K562 (cell line): Measurements from ENCODE around the gene RBM26. TPM values are rescaled to one million over a fixed set of nuclear protein-coding genes. Genes with fewer than 3 reads are reported as not detected.

ENCODE experiments used
- ATAC-seq: fragments of 200-7000 bp; cut with Tn5 transposase; 3 replicates; pipeline ENCODE4 v1.9.1; 2020; ENCODE audit warnings: moderate library complexity
- BruUV-seq: library from RNA; stranded (reverse); fragments of 400-500 nt; replicated peaks from 2 replicates; lab custom pipeline; 2021; lab: Mats Ljungman, UMichigan
- CTCF ChIA-PET: fragments of 300-600 bp; formaldehyde crosslinking; extraction: SDS; loops from one replicate; lab custom pipeline; 2021; ENCODE audit warnings: low intra/inter-chr PET ratio; lab: Yijun Ruan, JAX
- POLR2A ChIA-PET: fragments of 300-600, 350-650 bp; sonication (Branson Sonifier 250); formaldehyde crosslinking; extraction: SDS; loops from one replicate; lab custom pipeline; 2021; ENCODE audit warnings: antibody characterized with exemption, inconsistent platforms; lab: Yijun Ruan, JAX
- DNase-seq, 4 experiments: peaks; one replicate each; pipeline versions ENCODE4 v3.0.0 to v3.0.0-alpha.2; 2011 to 2018; ENCODE audit warnings: low spot score in 3 of 4, mixed read lengths in 3 of 4; ENCODE audit errors: extremely low read depth in 1 of 4
- FAIRE-seq: peaks from 2 replicates; lab custom pipeline; 2011; peaks lifted over from hg19 to GRCh38; lab: Jason Lieb, UNC
- H2AFZ ChIP-seq: 2 replicates; pipeline ENCODE4 v1.6.0; 2011; ENCODE audit warnings: low read depth, low read length, control low read depth, inconsistent platforms
- H3K27ac ChIP-seq: fragments of 200-600 bp; 3 replicates; pipeline ENCODE4 v1.8.0; 2011; ENCODE audit warnings: low read depth, mild to moderate bottlenecking, control low read depth, inconsistent platforms, low read length, moderate library complexity, mixed read lengths; ENCODE audit errors: extremely low read depth
- H3K27me3 ChIP-seq, 2 experiments: fragments of 300-600 bp in 1 of 2; 2 replicates in 1 of 2; 3 replicates in 1 of 2; pipeline versions ENCODE4 v1.6.0 to v1.8.0; 2011; ENCODE audit warnings: inconsistent platforms in 2 of 2, low read length in 2 of 2, mild to moderate bottlenecking in 1 of 2, mixed read lengths in 1 of 2, moderate library complexity in 1 of 2; ENCODE audit not compliant: control insufficient read depth in 2 of 2, insufficient read depth in 2 of 2
- H3K36me3 ChIP-seq: fragments of 300-600 bp; 3 replicates; pipeline ENCODE4 v1.8.0; 2011; ENCODE audit warnings: mild to moderate bottlenecking, low read length, inconsistent platforms; ENCODE audit not compliant: control insufficient read depth, insufficient read depth
- H3K4me1 ChIP-seq, 2 experiments: fragments of 200-600 bp in 1 of 2; replicated peaks in 1 of 2; 2 replicates in 1 of 2; 3 replicates in 1 of 2; pipeline versions ENCODE4 v1.5.1 to v1.8.0; 2011; ENCODE audit warnings: inconsistent platforms in 2 of 2, low read length in 2 of 2, mild to moderate bottlenecking in 1 of 2, mixed read lengths in 1 of 2, moderate library complexity in 1 of 2; ENCODE audit not compliant: control insufficient read depth in 2 of 2, insufficient read depth in 2 of 2
- H3K4me2 ChIP-seq: 2 replicates; pipeline ENCODE4 v1.6.1; 2011; ENCODE audit warnings: low read length, control low read depth, inconsistent platforms, mixed read lengths; ENCODE audit not compliant: insufficient read depth
- H3K4me3 ChIP-seq: fragments of 200-600 bp; sonication (generic), shearing (Covaris generic); 2 replicates; pipeline ENCODE4 v1.5.1; 2016; ENCODE audit warnings: control low read depth, inconsistent platforms
- H3K79me2 ChIP-seq: fragments of 200-600 bp; 3 replicates; pipeline ENCODE4 v1.8.0; 2011; ENCODE audit warnings: low read length, inconsistent platforms; ENCODE audit not compliant: control insufficient read depth, insufficient read depth
- H3K9ac ChIP-seq, 2 experiments: 2 replicates each; pipeline versions ENCODE4 v1.6.0 to v1.6.1; 2011; ENCODE audit warnings: low read depth in 2 of 2, low read length in 2 of 2, control low read depth in 1 of 2, inconsistent platforms in 1 of 2, mild to moderate bottlenecking in 1 of 2, mixed read lengths in 1 of 2; ENCODE audit not compliant: insufficient read depth in 1 of 2
- H3K9me1 ChIP-seq: one replicate; pipeline ENCODE4 v1.6.0; 2011; ENCODE audit warnings: inconsistent platforms, mild to moderate bottlenecking, low read length, moderate library complexity; ENCODE audit not compliant: control insufficient read depth, insufficient read depth
- H3K9me3 ChIP-seq: replicated peaks from 2 replicates; pipeline ENCODE4 v1.5.1; 2011; ENCODE audit warnings: low read depth, low read length, inconsistent platforms; ENCODE audit not compliant: control insufficient read depth, insufficient read depth
- H4K20me1 ChIP-seq: replicated peaks from 2 replicates; pipeline ENCODE4 v1.6.1; 2011; ENCODE audit warnings: low read length, inconsistent platforms, mixed read lengths; ENCODE audit not compliant: control insufficient read depth, insufficient read depth
- CBFA2T3 ChIP-seq: fragments of 450-650 bp; IDR thresholded peaks from 2 replicates; pipeline ENCODE4 v1.6.1; 2017
- EZH2 ChIP-seq: IDR thresholded peaks from 2 replicates; pipeline ENCODE4 v1.6.1; 2012; ENCODE audit warnings: low read depth, mild to moderate bottlenecking, inconsistent platforms, low read length, borderline replicate concordance
- GTF2F1 ChIP-seq: IDR thresholded peaks from 2 replicates; pipeline ENCODE4 v1.6.1; 2011; ENCODE audit warnings: low read depth, low read length, improper control_type of control experiment
- HSF4 ChIP-seq: fragments of 250-450 bp; sonication (Bioruptor Pico); IDR thresholded peaks from 2 replicates; pipeline ENCODE4 v2.1.2; 2022; ENCODE audit warnings: mild to moderate bottlenecking, moderate library complexity, borderline replicate concordance
- PHF20 ChIP-seq: fragments of 450-650 bp; IDR thresholded peaks from 2 replicates; pipeline ENCODE4 v1.6.1; 2018; ENCODE audit not compliant: partially characterized antibody
- PHTF2 ChIP-seq: fragments of 250-450 bp; sonication (Bioruptor Pico); IDR thresholded peaks from 2 replicates; pipeline ENCODE4 v1.5.0; 2021; ENCODE audit warnings: mild to moderate bottlenecking
- PYGO2 ChIP-seq: fragments of 450-650 bp; IDR thresholded peaks from 2 replicates; pipeline ENCODE4 v1.6.1; 2016; ENCODE audit warnings: mild to moderate bottlenecking, missing genetic modification characterization, moderate library complexity, missing compliant biosample characterization
- RB1 ChIP-seq: fragments of 450-650 bp; IDR thresholded peaks from 2 replicates; pipeline ENCODE4 v1.6.1; 2017; ENCODE audit warnings: low read depth, mild to moderate bottlenecking
- SMAD3 ChIP-seq: fragments of 450-650 bp; formaldehyde crosslinking; conservative IDR thresholded peaks from 2 replicates; pipeline ENCODE4 v1.4.0; 2020; ENCODE audit warnings: mild to moderate bottlenecking
- SMC3 ChIP-seq: conservative IDR thresholded peaks from 2 replicates; pipeline ENCODE4 v1.6.1; 2011; ENCODE audit warnings: low read depth, low read length, improper control_type of control experiment; ENCODE audit not compliant: insufficient read depth
- YBX1 ChIP-seq: fragments of 450-650 bp; IDR thresholded peaks from 2 replicates; pipeline ENCODE4 v1.7.1; 2016; ENCODE audit warnings: mild to moderate bottlenecking
- ZFX ChIP-seq: sonication (generic); formaldehyde crosslinking; IDR thresholded peaks from 2 replicates; pipeline ENCODE4 v1.8.0; 2022; ENCODE audit warnings: mild to moderate bottlenecking, missing genetic modification reagents, moderate library complexity
- ZNF282 ChIP-seq: sonication (generic); formaldehyde crosslinking; IDR thresholded peaks from 2 replicates; pipeline ENCODE4 v1.8.1; 2023; ENCODE audit warnings: missing genetic modification reagents
- ZNF668 ChIP-seq: fragments of 250-450 bp; sonication (Bioruptor Pico); IDR thresholded peaks from 2 replicates; pipeline ENCODE4 v1.8.0; 2022; ENCODE audit warnings: mild to moderate bottlenecking, inconsistent platforms
- ZNF830 ChIP-seq: fragments of 250-450 bp; sonication (Bioruptor Pico); IDR thresholded peaks from 2 replicates; pipeline ENCODE4 v1.5.0; 2021; ENCODE audit warnings: mild to moderate bottlenecking
- WGBS: fragments of 100-300 bp; shearing (Covaris generic); methylation state at CpG from one replicate; pipeline ENCODE4 v1.1.6; 2016; ENCODE audit warnings: low coverage, mixed read lengths; ENCODE audit not compliant: insufficient coverage; ENCODE audit errors: missing lambda C conversion rate; 5-methylcytosine and 5-hydroxymethylcytosine counted together
- in situ Hi-C: fragments of 300-500 bp; cut with MboI; formaldehyde crosslinking; loops from 4 replicates; pipeline ENCODE4 v1.15.0; 2018; ENCODE audit warnings: inconsistent platforms, mixed read lengths
- intact Hi-C: fragments of 100-400 bp; cut with micrococcal nuclease; formaldehyde crosslinking; loops from 2 replicates; pipeline ENCODE4 v1.14.2; 2022
- polyA plus RNA-seq, 8 experiments: library from polyadenylated mRNA; depleted of rRNA in 4 of 8; stranded (reverse) in 5 of 8; unstranded in 3 of 8; fragments of >200 nt; fragmentation: Nextera tagmentation in 2 of 8; fragmentation: Illumina TruSeq in 1 of 8; extraction: Ambion mirVana in 2 of 8; extraction: Trizol in 1 of 8; gene quantifications; 2 replicates each; pipeline versions ENCODE4 v1.2.1 to v1.2.3, GENCODE V29; 2011 to 2014; ENCODE audit warnings: inconsistent platforms in 1 of 8, missing spikeins in 1 of 8
- total RNA-seq, 7 experiments: library from RNA; depleted of rRNA in 6 of 7; stranded (reverse); fragments of >200 nt in 6 of 7; fragmentation: Illumina TruSeq in 2 of 7; extraction: Trizol in 2 of 7; gene quantifications; 2 replicates each; pipeline versions ENCODE4 v1.2.1 to v1.2.3, GENCODE V29; 2011 to 2021; ENCODE audit warnings: low replicate concordance in 1 of 7
- TF ChIP-seq, protein P1 (sequence below): sonication (generic); formaldehyde crosslinking; IDR thresholded peaks from 2 replicates; pipeline ENCODE4 v1.8.1; 2022; ENCODE audit warnings: missing genetic modification reagents
- TF ChIP-seq, protein P2 (sequence below): fragments of 450-650 bp; formaldehyde crosslinking; IDR thresholded peaks from 2 replicates; pipeline ENCODE4 v1.4.0; 2022; ENCODE audit warnings: mild to moderate bottlenecking, moderate library complexity
- TF ChIP-seq, protein P3 (sequence below): sonication (generic); formaldehyde crosslinking; IDR thresholded peaks from 2 replicates; pipeline ENCODE4 v1.5.0; 2020; ENCODE audit warnings: missing genetic modification reagents

RBM26 gene
- total and polyA plus RNA-seq, 9 of the 15 experiments (the other 6 are each of a cell fraction or from before 2014, with no cell fraction given), result 10.0 to 42.4 (median 26.4) TPM

DNA sequence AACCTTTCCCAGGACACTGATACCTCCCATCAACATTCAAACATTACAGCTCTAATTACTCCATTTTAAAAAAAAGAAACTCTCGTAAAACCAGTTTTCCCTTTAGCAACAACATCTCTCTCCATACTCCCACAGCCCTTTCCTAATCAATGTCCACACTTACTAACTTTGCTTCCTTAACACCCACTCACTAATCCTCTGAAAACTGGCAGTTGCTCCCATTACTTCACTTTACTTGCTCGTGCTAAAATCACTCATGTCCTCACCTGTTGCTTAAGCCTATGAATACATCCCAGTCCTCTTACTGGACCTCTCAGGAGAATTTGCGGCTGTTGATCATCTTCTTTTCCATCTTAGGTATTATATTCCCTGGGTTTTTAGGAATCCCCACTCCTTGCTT lies 44.8 kb downstream of the RBM26 start:
- WGBS, result 84% methylated on average over 3 of the region's 3 CpGs
- Histone ChIP-seq H2AFZ (no peak overlapping the region), H3K9me1 (no peaks in the 10 kb centered on the region), H3K9me3 (no peaks in the 10 kb centered on the region), H3K27me3 (no peaks in the 10 kb centered on the region), H3K79me2 (no peaks in the 10 kb centered on the region; the same call in 2 of the 3 replicates), H3K36me3 (peaks cover 81% of the 10 kb centered on the region), H3K27ac (no peak overlapping the region), H4K20me1 (no peaks in the 10 kb centered on the region), H3K4me3 (no peak overlapping the region), H3K4me1 (no peaks in the 10 kb centered on the region), H3K4me2 (no peak overlapping the region), H3K9ac (no peak overlapping the region)
- CTCF ChIA-PET, result no interaction called here
- ATAC-seq (no peak), DNase-seq (no peak), FAIRE-seq (no peak)
- TF ChIP-seq EZH2 (no peak), SMC3 (no peak), HSF4 (CRISPR knock-in tag) (no peak), RB1 (no peak), ZNF830 (CRISPR knock-in tag) (no peak), SMAD3 (CRISPR knock-in tag) (no peak), ZFX (CRISPR knock-in tag) (no peak), PHF20 (no peak), ZNF282 (CRISPR knock-in tag) (no peak), GTF2F1 (no peak), YBX1 (no peak), CBFA2T3 (no peak), ZNF668 (no peak), PHTF2 (CRISPR knock-in tag) (no peak), PYGO2 (no peak)
- TF ChIP-seq, protein P1, sequence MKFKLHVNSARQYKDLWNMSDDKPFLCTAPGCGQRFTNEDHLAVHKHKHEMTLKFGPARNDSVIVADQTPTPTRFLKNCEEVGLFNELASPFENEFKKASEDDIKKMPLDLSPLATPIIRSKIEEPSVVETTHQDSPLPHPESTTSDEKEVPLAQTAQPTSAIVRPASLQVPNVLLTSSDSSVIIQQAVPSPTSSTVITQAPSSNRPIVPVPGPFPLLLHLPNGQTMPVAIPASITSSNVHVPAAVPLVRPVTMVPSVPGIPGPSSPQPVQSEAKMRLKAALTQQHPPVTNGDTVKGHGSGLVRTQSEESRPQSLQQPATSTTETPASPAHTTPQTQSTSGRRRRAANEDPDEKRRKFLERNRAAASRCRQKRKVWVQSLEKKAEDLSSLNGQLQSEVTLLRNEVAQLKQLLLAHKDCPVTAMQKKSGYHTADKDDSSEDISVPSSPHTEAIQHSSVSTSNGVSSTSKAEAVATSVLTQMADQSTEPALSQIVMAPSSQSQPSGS (CRISPR knock-in tag), result no peak
- TF ChIP-seq, protein P2, sequence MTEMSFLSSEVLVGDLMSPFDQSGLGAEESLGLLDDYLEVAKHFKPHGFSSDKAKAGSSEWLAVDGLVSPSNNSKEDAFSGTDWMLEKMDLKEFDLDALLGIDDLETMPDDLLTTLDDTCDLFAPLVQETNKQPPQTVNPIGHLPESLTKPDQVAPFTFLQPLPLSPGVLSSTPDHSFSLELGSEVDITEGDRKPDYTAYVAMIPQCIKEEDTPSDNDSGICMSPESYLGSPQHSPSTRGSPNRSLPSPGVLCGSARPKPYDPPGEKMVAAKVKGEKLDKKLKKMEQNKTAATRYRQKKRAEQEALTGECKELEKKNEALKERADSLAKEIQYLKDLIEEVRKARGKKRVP (CRISPR knock-in tag), result no peak
- TF ChIP-seq, protein P3, sequence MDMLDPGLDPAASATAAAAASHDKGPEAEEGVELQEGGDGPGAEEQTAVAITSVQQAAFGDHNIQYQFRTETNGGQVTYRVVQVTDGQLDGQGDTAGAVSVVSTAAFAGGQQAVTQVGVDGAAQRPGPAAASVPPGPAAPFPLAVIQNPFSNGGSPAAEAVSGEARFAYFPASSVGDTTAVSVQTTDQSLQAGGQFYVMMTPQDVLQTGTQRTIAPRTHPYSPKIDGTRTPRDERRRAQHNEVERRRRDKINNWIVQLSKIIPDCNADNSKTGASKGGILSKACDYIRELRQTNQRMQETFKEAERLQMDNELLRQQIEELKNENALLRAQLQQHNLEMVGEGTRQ (CRISPR knock-in tag), result no peak
- intact Hi-C loops (no loop called here), in situ Hi-C loops (no loop called here)
- POLR2A ChIA-PET, result interaction anchor here (0.6 kb wide), 1 partner anchor 32 kb away, joined by 3 read pairs; no protein-coding TSS in a partner anchor
- BruUV-seq, result no TSS peak
